LNCAP (cell line): ENCODE measurements around the gene BIVM.

Source experiments
- CTCF ChIP-seq: fragments of 450-650 bp; IDR thresholded peaks from 2 replicates; pipeline ENCODE4 v1.5.1; 2017; ENCODE audit warnings: mild to moderate bottlenecking

The BIVM gene

GRCh38 chr13:102825921-102826706 lies 27.2 kb downstream of the BIVM start:
- TF ChIP-seq CTCF, result no peak

GRCh38 chr13:102830646-102831045 lies 31.7 kb downstream of the BIVM start:
- no peak for TF ChIP-seq CTCF

- TF ChIP-seq CTCF, result no peak
Observed at GRCh38 chr13:102836471-102836870, 37.6 kb downstream of the BIVM start.

GRCh38 chr13:102838273-102838672 lies 39.4 kb downstream of the BIVM start:
- TF ChIP-seq CTCF, result no peak

- TF ChIP-seq CTCF, result no peak
Observed at GRCh38 chr13:102838982-102839381, 40.1 kb downstream of the BIVM start.

- TF ChIP-seq CTCF, result no peak
Observed at GRCh38 chr13:102839462-102839861, 40.5 kb downstream of the BIVM start.

- no peak for TF ChIP-seq CTCF
Observed at GRCh38 chr13:102845289-102845629, 46.3 kb downstream of the BIVM start.
